ENCODE measurements around the gene ACE2. TPM values are rescaled to one million over a fixed set of nuclear protein-coding genes. Genes with fewer than 3 reads are reported as not detected.

Gene ACE2
- total RNA-seq, 1 experiment from 2014 or later: not detected

DNA sequence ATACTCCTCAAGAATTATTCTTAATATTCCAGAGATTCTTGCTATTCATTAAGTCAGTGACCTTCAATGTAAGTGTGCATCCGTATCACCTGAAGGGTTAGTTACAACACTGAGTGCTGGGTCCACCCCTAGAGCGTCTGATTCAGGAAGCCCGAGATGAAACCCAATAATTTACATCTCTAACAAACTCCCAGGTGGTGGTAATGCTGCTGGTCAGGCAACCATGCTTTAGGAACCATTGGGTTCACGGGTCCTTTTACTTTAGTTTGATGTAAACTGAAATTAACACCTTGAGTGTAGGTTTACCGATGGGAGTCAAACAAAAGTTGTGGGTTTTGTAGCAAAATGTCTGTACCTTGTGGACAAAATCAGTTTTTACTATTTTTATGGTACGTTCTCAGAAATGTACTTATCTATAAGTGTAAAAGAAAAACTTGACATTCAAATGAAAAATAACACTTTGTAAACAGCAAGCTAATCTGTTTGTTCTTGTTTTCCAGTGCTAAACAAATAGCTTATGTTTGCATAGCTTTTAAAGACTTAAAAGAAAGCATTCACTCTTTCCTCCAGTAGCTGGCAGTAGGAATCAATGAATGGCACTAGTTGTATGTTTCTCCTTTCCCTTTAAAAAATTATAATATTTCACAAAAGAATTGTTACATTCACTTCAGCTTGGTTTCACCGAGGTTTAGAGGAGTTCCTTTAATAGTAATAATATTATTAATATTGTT, 32.7 kb downstream of the ACE2 start:
- no peak overlapping the region for H3K27ac Mint-ChIP-seq
- no peak overlapping the region for H3K4me3 Mint-ChIP-seq
- POLR2A ChIA-PET: no interaction called here
- no peaks in the 10 kb centered on the region for H3K36me3 Mint-ChIP-seq
- H3K27me3 Mint-ChIP-seq (ENCODE audit: low read depth): no peaks in the 10 kb centered on the region
- peaks cover 42% of the 10 kb centered on the region for H3K4me1 Mint-ChIP-seq
- TF ChIP-seq ZNF671 (CRISPR knock-in tag; IDR thresholded peaks at IDR 0.05): no peak
- TF ChIP-seq, protein P1, sequence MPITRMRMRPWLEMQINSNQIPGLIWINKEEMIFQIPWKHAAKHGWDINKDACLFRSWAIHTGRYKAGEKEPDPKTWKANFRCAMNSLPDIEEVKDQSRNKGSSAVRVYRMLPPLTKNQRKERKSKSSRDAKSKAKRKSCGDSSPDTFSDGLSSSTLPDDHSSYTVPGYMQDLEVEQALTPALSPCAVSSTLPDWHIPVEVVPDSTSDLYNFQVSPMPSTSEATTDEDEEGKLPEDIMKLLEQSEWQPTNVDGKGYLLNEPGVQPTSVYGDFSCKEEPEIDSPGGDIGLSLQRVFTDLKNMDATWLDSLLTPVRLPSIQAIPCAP (CRISPR knock-in tag; IDR thresholded peaks at IDR 0.05): no peak
- ATAC-seq (peak; percentile 28; the same call in 1 of the 2 replicates), DNase-seq (ENCODE audit: low spot score) (no peak)
- CTCF ChIA-PET: interaction anchor here (0.7 to 1.1 kb wide), 4 partner anchors 12 to 81 kb away, joined by 3 to 4 read pairs (median 3); no protein-coding TSS in a partner anchor
- no peaks in the 10 kb centered on the region for H3K9me3 Mint-ChIP-seq

DNA sequence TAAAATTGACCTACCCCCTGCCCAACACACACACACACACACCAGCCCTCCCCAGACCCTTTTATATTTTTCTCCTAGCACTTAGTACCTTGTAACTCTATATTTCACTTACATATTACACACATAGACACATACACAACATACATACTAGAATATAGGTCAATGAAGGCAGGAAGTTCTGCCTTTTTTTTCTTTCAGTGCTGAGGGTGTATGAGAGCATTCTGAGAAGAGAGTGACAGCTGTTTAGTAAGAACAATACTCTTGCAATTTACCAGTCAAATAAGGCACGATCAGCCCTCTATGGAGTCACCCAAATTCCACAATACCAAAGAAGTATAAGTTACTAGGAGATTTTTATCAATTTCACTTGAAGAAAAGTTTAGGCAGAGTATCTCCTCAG, 33.5 kb downstream of the ACE2 start:
- ChIA-PET POLR2A (no interaction called here), CTCF (no interaction called here)
- Mint-ChIP-seq H3K4me1 (peaks cover 42% of the 10 kb centered on the region), H3K4me3 (no peak overlapping the region), H3K27me3 (ENCODE audit: low read depth) (no peaks in the 10 kb centered on the region), H3K9me3 (no peaks in the 10 kb centered on the region), H3K36me3 (no peaks in the 10 kb centered on the region), H3K27ac (no peak overlapping the region)
- DNase-seq (ENCODE audit: low spot score) (no peak), ATAC-seq (no peak)
- TF ChIP-seq PRRX2 (CRISPR knock-in tag; IDR thresholded peaks at IDR 0.05) (no peak), RELA (CRISPR knock-in tag; IDR thresholded peaks at IDR 0.05; ENCODE audit: borderline replicate concordance) (no peak), ZNF121 (CRISPR knock-in tag; IDR thresholded peaks at IDR 0.05) (no peak)
- TF ChIP-seq, protein P2, sequence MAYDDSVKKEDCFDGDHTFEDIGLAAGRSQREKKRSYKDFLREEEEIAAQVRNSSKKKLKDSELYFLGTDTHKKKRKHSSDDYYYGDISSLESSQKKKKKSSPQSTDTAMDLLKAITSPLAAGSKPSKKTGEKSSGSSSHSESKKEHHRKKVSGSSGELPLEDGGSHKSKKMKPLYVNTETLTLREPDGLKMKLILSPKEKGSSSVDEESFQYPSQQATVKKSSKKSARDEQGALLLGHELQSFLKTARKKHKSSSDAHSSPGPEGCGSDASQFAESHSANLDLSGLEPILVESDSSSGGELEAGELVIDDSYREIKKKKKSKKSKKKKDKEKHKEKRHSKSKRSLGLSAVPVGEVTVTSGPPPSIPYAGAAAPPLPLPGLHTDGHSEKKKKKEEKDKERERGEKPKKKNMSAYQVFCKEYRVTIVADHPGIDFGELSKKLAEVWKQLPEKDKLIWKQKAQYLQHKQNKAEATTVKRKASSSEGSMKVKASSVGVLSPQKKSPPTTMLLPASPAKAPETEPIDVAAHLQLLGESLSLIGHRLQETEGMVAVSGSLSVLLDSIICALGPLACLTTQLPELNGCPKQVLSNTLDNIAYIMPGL (CRISPR knock-in tag; IDR thresholded peaks at IDR 0.05): no peak

DNA sequence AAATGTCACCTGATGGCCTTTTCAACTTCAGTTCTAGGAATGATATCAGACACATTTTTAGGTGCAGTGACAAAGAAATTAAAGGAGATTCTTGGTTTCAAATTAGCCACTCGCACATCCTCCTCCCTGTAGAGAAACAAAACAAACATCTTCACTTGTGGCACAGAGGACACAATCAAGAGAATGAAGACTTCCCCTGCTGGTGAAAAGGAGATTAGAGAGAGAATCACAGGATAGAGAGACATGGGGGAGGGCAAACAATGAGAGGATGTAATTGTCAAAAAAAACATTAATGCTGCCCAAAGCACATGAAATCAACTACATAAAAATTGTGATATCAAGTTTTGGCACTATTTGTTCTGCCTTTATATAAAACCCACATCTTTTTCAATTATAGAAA, 34.5 kb downstream of the ACE2 start:
- POLR2A ChIA-PET: no interaction called here
- 0 out of 2 replicates have a peak, but pooled peaks have one; percentile 22 for ATAC-seq
- Mint-ChIP-seq H3K36me3 (no peaks in the 10 kb centered on the region), H3K27me3 (ENCODE audit: low read depth) (no peaks in the 10 kb centered on the region), H3K27ac (no peak overlapping the region), H3K4me3 (no peak overlapping the region), H3K9me3 (no peaks in the 10 kb centered on the region), H3K4me1 (peaks cover 42% of the 10 kb centered on the region)
- CTCF ChIA-PET: no interaction called here
- no peak for TF ChIP-seq CREB1 (CRISPR knock-in tag; IDR thresholded peaks at IDR 0.05)
- TF ChIP-seq, protein P3, sequence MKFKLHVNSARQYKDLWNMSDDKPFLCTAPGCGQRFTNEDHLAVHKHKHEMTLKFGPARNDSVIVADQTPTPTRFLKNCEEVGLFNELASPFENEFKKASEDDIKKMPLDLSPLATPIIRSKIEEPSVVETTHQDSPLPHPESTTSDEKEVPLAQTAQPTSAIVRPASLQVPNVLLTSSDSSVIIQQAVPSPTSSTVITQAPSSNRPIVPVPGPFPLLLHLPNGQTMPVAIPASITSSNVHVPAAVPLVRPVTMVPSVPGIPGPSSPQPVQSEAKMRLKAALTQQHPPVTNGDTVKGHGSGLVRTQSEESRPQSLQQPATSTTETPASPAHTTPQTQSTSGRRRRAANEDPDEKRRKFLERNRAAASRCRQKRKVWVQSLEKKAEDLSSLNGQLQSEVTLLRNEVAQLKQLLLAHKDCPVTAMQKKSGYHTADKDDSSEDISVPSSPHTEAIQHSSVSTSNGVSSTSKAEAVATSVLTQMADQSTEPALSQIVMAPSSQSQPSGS (CRISPR knock-in tag; IDR thresholded peaks at IDR 0.05; ENCODE audit: borderline replicate concordance, low read depth): no peak
- no peak for TF ChIP-seq NR3C1 (CRISPR knock-in tag; conservative IDR thresholded peaks at IDR 0.05; ENCODE audit: low read depth)
- TF ChIP-seq ZNF121 (CRISPR knock-in tag; IDR thresholded peaks at IDR 0.05): no peak
- TF ChIP-seq, protein P4, sequence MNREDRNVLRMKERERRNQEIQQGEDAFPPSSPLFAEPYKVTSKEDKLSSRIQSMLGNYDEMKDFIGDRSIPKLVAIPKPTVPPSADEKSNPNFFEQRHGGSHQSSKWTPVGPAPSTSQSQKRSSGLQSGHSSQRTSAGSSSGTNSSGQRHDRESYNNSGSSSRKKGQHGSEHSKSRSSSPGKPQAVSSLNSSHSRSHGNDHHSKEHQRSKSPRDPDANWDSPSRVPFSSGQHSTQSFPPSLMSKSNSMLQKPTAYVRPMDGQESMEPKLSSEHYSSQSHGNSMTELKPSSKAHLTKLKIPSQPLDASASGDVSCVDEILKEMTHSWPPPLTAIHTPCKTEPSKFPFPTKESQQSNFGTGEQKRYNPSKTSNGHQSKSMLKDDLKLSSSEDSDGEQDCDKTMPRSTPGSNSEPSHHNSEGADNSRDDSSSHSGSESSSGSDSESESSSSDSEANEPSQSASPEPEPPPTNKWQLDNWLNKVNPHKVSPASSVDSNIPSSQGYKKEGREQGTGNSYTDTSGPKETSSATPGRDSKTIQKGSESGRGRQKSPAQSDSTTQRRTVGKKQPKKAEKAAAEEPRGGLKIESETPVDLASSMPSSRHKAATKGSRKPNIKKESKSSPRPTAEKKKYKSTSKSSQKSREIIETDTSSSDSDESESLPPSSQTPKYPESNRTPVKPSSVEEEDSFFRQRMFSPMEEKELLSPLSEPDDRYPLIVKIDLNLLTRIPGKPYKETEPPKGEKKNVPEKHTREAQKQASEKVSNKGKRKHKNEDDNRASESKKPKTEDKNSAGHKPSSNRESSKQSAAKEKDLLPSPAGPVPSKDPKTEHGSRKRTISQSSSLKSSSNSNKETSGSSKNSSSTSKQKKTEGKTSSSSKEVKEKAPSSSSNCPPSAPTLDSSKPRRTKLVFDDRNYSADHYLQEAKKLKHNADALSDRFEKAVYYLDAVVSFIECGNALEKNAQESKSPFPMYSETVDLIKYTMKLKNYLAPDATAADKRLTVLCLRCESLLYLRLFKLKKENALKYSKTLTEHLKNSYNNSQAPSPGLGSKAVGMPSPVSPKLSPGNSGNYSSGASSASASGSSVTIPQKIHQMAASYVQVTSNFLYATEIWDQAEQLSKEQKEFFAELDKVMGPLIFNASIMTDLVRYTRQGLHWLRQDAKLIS (CRISPR knock-in tag; IDR thresholded peaks at IDR 0.05; ENCODE audit: borderline replicate concordance): no peak
- no peak for DNase-seq (ENCODE audit: low spot score)
